WTC11 (cell line): Measurements from ENCODE around the gene IPO13. TPM values are rescaled to one million over a fixed set of nuclear protein-coding genes. Genes with fewer than 3 reads are reported as not detected.

Experiments used
- ATAC-seq: fragments of 200-7000 bp; cut with Tn5 transposase; 2 replicates; pipeline ENCODE4 v1.10.0; 2021; ENCODE audit warnings: mild to moderate bottlenecking, moderate library complexity
- CTCF ChIA-PET: fragments of 300-600 bp; sonication (Branson Sonifier 250); formaldehyde crosslinking; loops from one replicate; lab custom pipeline; 2021; ENCODE audit warnings: antibody characterized with exemption; lab: Charles Lee
- POLR2A ChIA-PET: fragments of 350-600 bp; sonication (Branson Sonifier 250); formaldehyde crosslinking; loops from one replicate; lab custom pipeline; 2021; ENCODE audit warnings: antibody characterized with exemption; lab: Charles Lee
- DNase-seq: peaks from one replicate; pipeline ENCODE4 v3.0.0; 2021; ENCODE audit warnings: low spot score
- H3K27ac Mint-ChIP-seq: 2 replicates; pipeline ENCODE4 v1.8.0; 2021; ENCODE audit warnings: mixed read lengths
- H3K27me3 Mint-ChIP-seq: 2 replicates; pipeline ENCODE4 v1.8.0; 2021; ENCODE audit warnings: low read depth, mild to moderate bottlenecking, moderate library complexity, mixed read lengths
- H3K36me3 Mint-ChIP-seq: 2 replicates; pipeline ENCODE4 v1.8.0; 2021; ENCODE audit warnings: mixed read lengths
- H3K4me1 Mint-ChIP-seq: 2 replicates; pipeline ENCODE4 v1.8.0; 2022; ENCODE audit warnings: mixed read lengths
- H3K4me3 Mint-ChIP-seq: 2 replicates; pipeline ENCODE4 v1.8.0; 2021; ENCODE audit warnings: mild to moderate bottlenecking, moderate library complexity, mixed read lengths
- H3K9me3 Mint-ChIP-seq: 2 replicates; pipeline ENCODE4 v1.8.0; 2021; ENCODE audit warnings: mixed read lengths
- CREM ChIP-seq: sonication (generic); formaldehyde crosslinking; IDR thresholded peaks from 2 replicates; pipeline ENCODE4 v1.8.1; 2022; ENCODE audit warnings: mild to moderate bottlenecking, missing genetic modification reagents, moderate library complexity
- E2F5 ChIP-seq: sonication (generic); formaldehyde crosslinking; IDR thresholded peaks from 2 replicates; pipeline ENCODE4 v1.8.1; 2022; ENCODE audit warnings: mild to moderate bottlenecking, moderate library complexity, missing genetic modification reagents
- IRF2 ChIP-seq: sonication (generic); formaldehyde crosslinking; IDR thresholded peaks from 2 replicates; pipeline ENCODE4 v1.8.0; 2022; ENCODE audit warnings: low read depth, missing genetic modification reagents, borderline replicate concordance
- SP1 ChIP-seq: sonication (generic); formaldehyde crosslinking; conservative IDR thresholded peaks from 2 replicates; pipeline ENCODE4 v1.8.1; 2022; ENCODE audit warnings: missing genetic modification reagents
- ZNF232 ChIP-seq: sonication (generic); formaldehyde crosslinking; IDR thresholded peaks from 2 replicates; pipeline ENCODE4 v1.8.0; 2022; ENCODE audit warnings: mild to moderate bottlenecking, missing genetic modification reagents
- total RNA-seq: library from RNA; stranded (reverse); gene quantifications from 3 replicates; pipeline ENCODE4 v1.2.3, GENCODE V29; 2021
- TF ChIP-seq, protein P1 (sequence below): fragments of 250-450 bp; sonication (Bioruptor Pico); conservative IDR thresholded peaks from 2 replicates; pipeline ENCODE4 v1.9.0; 2021; ENCODE audit warnings: mild to moderate bottlenecking

Gene IPO13
- total RNA-seq, 1 experiment from 2014 or later = 24.2 TPM

DNA sequence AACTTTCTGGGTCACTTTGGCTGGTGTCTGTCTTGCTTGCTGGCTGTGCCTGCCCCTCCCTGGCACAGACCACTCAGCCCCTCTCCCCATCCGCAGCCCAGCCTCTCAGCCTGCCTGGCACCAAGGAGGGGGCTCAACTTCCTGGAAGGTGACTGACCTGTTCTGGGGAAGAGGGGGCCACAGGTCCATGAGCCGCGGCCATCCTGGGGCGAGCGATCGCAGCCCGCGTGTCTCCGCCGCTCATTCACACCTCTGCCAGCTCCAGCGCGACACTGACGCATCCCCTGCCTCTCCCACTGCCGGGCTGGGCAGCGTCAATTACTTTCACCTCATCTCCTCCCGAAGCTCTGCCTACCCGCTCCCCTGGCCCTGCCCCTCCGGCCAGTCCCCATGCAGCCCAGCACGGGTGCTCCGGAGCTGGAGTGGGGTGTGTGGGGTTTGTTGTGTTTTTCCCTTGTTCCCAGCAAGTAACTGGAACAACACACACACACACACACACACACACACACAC is 70.2 kb downstream of the IPO13 start:
- H3K9me3 Mint-ChIP-seq = no peaks in the 10 kb centered on the region
- ChIA-PET POLR2A (interaction anchor here (0.6 to 1.1 kb wide), 2 partner anchors 13 to 28 kb away, joined by 3 read pairs; no protein-coding TSS in a partner anchor), CTCF (interaction anchor here (0.7 to 4.3 kb wide), 4 partner anchors 11 to 18 kb away, joined by 3 to 35 read pairs (median 4); partner anchors contain the start of gene SLC6A9)
- ATAC-seq = no peak
- H3K4me3 Mint-ChIP-seq = no peak overlapping the region
- H3K27me3 Mint-ChIP-seq = no peaks in the 10 kb centered on the region
- DNase-seq = no peak
- H3K27ac Mint-ChIP-seq = no peak overlapping the region
- TF ChIP-seq IRF2 (no peak), E2F5 (CRISPR knock-in tag) (no peak), CREM (CRISPR knock-in tag) (no peak), ZNF232 (CRISPR knock-in tag) (no peak), SP1 (CRISPR knock-in tag) (no peak)
- TF ChIP-seq, protein P1, sequence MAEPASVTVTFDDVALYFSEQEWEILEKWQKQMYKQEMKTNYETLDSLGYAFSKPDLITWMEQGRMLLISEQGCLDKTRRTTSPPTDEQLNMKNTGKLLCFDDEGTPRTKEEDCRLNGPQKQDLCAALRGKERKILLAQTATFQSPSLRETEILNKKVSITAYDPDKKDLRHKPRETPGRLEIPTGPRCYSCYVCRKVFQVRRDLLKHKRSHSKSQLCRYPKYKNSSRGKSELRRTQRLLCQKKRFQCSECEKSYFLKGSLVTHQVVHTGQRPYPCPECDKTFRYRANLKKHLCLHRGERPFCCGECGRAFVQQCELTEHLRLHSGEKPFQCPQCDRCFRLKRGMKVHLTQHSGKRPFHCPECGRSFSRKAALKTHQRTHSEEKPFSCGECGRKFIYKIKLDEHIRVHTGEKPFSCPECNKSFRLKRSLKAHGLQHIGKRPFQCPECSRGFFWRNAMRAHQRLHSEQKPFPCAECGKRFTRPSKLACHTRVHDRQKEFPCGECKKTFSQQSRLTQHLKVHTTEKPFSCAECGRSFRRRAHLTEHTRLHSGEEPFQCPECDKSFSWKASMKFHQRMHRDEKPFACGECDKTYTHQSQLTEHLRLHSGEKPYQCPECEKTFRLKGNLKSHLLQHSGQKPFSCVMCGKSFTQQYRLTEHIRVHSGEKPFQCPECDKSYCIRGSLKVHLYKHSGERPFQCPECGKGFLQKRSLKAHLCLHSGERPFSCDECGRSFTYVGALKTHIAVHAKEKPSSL (CRISPR knock-in tag) = no peak
- H3K36me3 Mint-ChIP-seq = no peaks in the 10 kb centered on the region
- peaks cover under 1% of the 10 kb centered on the region; the same call in 1 of the 2 replicates for H3K4me1 Mint-ChIP-seq

Other genes starting within 250 kb of the IPO13 start
- gene ST3GAL3, start 239.4 kb upstream of the IPO13 start, total RNA-seq = 8.6 to 10.3 TPM (median 8.9 TPM) in 3 replicates
- gene ARTN, start 13.1 kb upstream of the IPO13 start, total RNA-seq = 23.5 to 28.5 TPM (median 23.6 TPM) in 3 replicates
- 47.6 to 57.5 TPM (median 51.5 TPM) in 3 replicates for gene DPH2, start 23.1 kb downstream of the IPO13 start, total RNA-seq
- 108 to 115 TPM (median 110 TPM) in 3 replicates for gene ATP6V0B, start 28.0 kb downstream of the IPO13 start, total RNA-seq
- 66.7 to 72.2 TPM (median 66.9 TPM) in 3 replicates for gene B4GALT2, start 32.3 kb downstream of the IPO13 start, total RNA-seq
- 12.1 to 20.1 TPM (median 19.2 TPM) in 3 replicates for gene CCDC24, start 44.6 kb downstream of the IPO13 start, total RNA-seq
- 10.2 to 14.4 TPM (median 12.5 TPM) in 3 replicates for gene SLC6A9, start 84.5 kb downstream of the IPO13 start, total RNA-seq
- gene KLF17, start 171.9 kb downstream of the IPO13 start, total RNA-seq = not detected in 3 replicates
- 0.05 to 0.09 TPM (median 0.09 TPM) in 3 replicates for gene KLF18, start 194.7 kb downstream of the IPO13 start, total RNA-seq